OCI-LY3 (cell line): Measurements from ENCODE around the gene STEEP1.

ENCODE experiments used
- H2AFZ ChIP-seq: fragments of 200-600, 300-600 bp; shearing (Covaris generic); 2 replicates; pipeline ENCODE4 v1.6.0; 2014; ENCODE audit warnings: antibody characterized with exemption, low read depth, low read length
- H3K27ac ChIP-seq: fragments of 200-600, 300-600 bp; sonication (generic); 2 replicates; pipeline ENCODE4 v1.5.1; 2014; ENCODE audit warnings: mild to moderate bottlenecking, low read length, moderate library complexity, mixed read lengths
- H3K27me3 ChIP-seq: fragments of 200-600, 300-600 bp; sonication (generic); 2 replicates; pipeline ENCODE4 v1.6.1; 2014; ENCODE audit warnings: low read depth, low read length, mixed read lengths
- H3K36me3 ChIP-seq: fragments of 200-600, 300-600 bp; sonication (generic); replicated peaks from 2 replicates; pipeline ENCODE3; 2014; ENCODE audit warnings: low read depth, low read length, mixed read lengths
- H3K4me1 ChIP-seq: fragments of 300-600, 200-600 bp; sonication (generic); 2 replicates; pipeline ENCODE4 v1.6.1; 2014; ENCODE audit warnings: low read length, mixed read lengths
- H3K4me2 ChIP-seq: fragments of 200-600, 300-600 bp; sonication (generic); 2 replicates; pipeline ENCODE4 v1.6.1; 2014; ENCODE audit warnings: low read length, mixed read lengths
- H3K4me3 ChIP-seq: fragments of 300-600, 200-600 bp; sonication (generic); 2 replicates; pipeline ENCODE4 v1.5.1; 2014; ENCODE audit warnings: antibody characterized with exemption, mild to moderate bottlenecking, low read length, moderate library complexity
- H3K79me2 ChIP-seq: fragments of 300-600, 200-600 bp; shearing (Covaris generic); 2 replicates; pipeline ENCODE4 v1.6.1; 2014; ENCODE audit warnings: mild to moderate bottlenecking, low read length, mixed read lengths
- H3K9ac ChIP-seq: fragments of 300-600, 200-600 bp; shearing (Covaris generic); 2 replicates; pipeline ENCODE4 v1.6.0; 2014; ENCODE audit warnings: mild to moderate bottlenecking, low read length, moderate library complexity
- H3K9me3 ChIP-seq: fragments of 200-600, 300-600 bp; shearing (Covaris generic); 2 replicates; pipeline ENCODE4 v1.6.1; 2014; ENCODE audit warnings: low read length, mixed read lengths; ENCODE audit not compliant: insufficient read depth
- H4K20me1 ChIP-seq: fragments of 200-600, 300-600 bp; sonication (generic); 2 replicates; pipeline ENCODE4 v1.6.1; 2016; ENCODE audit warnings: low read length, mixed read lengths; ENCODE audit not compliant: insufficient read depth
- EZH2phosphoT487 ChIP-seq: fragments of 200-600 bp; shearing (Covaris generic); IDR thresholded peaks from 2 replicates; pipeline ENCODE4 v1.6.1; 2018; ENCODE audit warnings: antibody characterized with exemption, mixed run types, low read depth
- TF ChIP-seq, protein P1 (sequence below): fragments of 200-600, 300-600 bp; sonication (generic); IDR thresholded peaks from 2 replicates; pipeline ENCODE4 v1.5.1; 2014; ENCODE audit warnings: antibody characterized with exemption, low read length, low read depth

Gene STEEP1

GRCh38 chrX:119565107-119565663 lies at the start of gene STEEP1:
TSS of gene STEEP1 (minus strand) at chrX:119565409. CDS start at chrX:119565355, 54 bp downstream.
- Histone ChIP-seq H3K9me3 (no peaks in the 10 kb centered on the region), H3K9ac (peak within 1 kb of the TSS; percentile 76), H3K36me3 (no peaks in the 10 kb centered on the region), H3K4me3 (peak within 1 kb of the TSS; percentile 95), H3K4me2 (peak within 1 kb of the TSS; percentile 86), H3K4me1 (peaks cover 3% of the 10 kb centered on the region; the same call in 1 of the 2 replicates), H4K20me1 (no peaks in the 10 kb centered on the region), H3K27ac (no peak within 1 kb of the TSS), H3K79me2 (peaks cover 16% of the 10 kb centered on the region), H2AFZ (no peak within 1 kb of the TSS), H3K27me3 (no peaks in the 10 kb centered on the region)
- TF ChIP-seq, protein P1, sequence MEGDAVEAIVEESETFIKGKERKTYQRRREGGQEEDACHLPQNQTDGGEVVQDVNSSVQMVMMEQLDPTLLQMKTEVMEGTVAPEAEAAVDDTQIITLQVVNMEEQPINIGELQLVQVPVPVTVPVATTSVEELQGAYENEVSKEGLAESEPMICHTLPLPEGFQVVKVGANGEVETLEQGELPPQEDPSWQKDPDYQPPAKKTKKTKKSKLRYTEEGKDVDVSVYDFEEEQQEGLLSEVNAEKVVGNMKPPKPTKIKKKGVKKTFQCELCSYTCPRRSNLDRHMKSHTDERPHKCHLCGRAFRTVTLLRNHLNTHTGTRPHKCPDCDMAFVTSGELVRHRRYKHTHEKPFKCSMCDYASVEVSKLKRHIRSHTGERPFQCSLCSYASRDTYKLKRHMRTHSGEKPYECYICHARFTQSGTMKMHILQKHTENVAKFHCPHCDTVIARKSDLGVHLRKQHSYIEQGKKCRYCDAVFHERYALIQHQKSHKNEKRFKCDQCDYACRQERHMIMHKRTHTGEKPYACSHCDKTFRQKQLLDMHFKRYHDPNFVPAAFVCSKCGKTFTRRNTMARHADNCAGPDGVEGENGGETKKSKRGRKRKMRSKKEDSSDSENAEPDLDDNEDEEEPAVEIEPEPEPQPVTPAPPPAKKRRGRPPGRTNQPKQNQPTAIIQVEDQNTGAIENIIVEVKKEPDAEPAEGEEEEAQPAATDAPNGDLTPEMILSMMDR: no peak

DNA sequence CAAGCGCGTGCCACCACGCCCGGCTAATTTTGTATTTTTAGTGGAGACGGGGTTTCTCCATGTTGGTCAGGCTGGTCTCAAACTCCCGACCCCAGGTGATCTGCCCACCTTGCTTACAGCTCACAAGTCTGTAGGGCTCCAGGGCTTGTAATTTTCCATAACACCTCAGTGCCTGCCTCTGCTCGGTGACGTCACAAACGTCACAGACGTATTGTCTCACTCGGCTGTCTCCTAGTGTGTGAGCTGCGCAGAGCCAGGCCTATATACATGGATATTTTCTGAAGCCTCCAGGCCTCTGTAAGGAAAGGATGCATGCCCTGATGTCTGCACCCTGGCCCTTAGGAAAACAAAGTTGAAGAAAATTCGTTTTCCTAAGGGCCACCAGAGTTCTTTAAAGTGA lies 49.6 kb upstream of the STEEP1 start:
- no peak overlapping the region for H3K9ac ChIP-seq
- no peak overlapping the region for H3K27ac ChIP-seq
- no peaks in the 10 kb centered on the region for H3K36me3 ChIP-seq

DNA sequence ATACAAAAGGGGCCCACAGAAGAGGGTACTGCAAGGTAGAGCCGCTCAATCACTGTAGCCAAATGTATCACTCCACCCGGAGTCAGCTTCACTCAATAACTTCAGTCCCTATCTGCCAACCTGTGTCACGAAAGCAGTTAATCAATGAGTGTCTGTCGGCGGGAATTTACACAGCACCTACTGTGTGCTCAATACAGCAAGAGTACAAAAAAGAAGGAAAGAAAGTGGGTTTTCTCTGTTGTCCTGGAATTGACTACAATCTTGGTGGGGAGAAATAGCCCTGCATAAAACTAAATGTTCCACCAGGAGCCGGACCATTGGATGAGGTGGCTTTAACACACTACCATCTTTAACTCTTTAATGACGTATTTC lies 41.8 kb upstream of the STEEP1 start:
- peaks cover 11% of the 10 kb centered on the region for H3K36me3 ChIP-seq
- no peaks in the 10 kb centered on the region for H3K9me3 ChIP-seq
- peaks cover 31% of the 10 kb centered on the region for H4K20me1 ChIP-seq
- H3K4me1 ChIP-seq: peaks cover 35% of the 10 kb centered on the region
- H2AFZ ChIP-seq: peak overlapping the region; percentile 84
- peak overlapping the region; percentile 77 for H3K27ac ChIP-seq
- H3K79me2 ChIP-seq: peaks cover 43% of the 10 kb centered on the region
- H3K9ac ChIP-seq: peak overlapping the region; percentile 100
- H3K4me3 ChIP-seq: peak overlapping the region; percentile 99
- H3K27me3 ChIP-seq: 0 out of 2 replicates have a peak, but pooled peaks cover 9% of the 10 kb centered on the region
- TF ChIP-seq, protein P1: no peak
- no peak for TF ChIP-seq EZH2phosphoT487
- H3K4me2 ChIP-seq: peak overlapping the region; percentile 93

More for the DNA sequence above, 49.6 kb upstream of the STEEP1 start:
- peaks cover 36% of the 10 kb centered on the region for H3K4me1 ChIP-seq
- H3K4me2 ChIP-seq: no peak overlapping the region
- no peak for TF ChIP-seq EZH2phosphoT487
- TF ChIP-seq, protein P1: no peak
- no peaks in the 10 kb centered on the region for H4K20me1 ChIP-seq
- H3K9me3 ChIP-seq: no peaks in the 10 kb centered on the region
- H3K79me2 ChIP-seq: no peaks in the 10 kb centered on the region
- H2AFZ ChIP-seq: no peak overlapping the region
- H3K4me3 ChIP-seq: no peak overlapping the region
- H3K27me3 ChIP-seq: no peaks in the 10 kb centered on the region

- H4K20me1 ChIP-seq: peaks cover 34% of the 10 kb centered on the region
- TF ChIP-seq, protein P1: no peak
- TF ChIP-seq EZH2phosphoT487: no peak
- peaks cover 48% of the 10 kb centered on the region for H3K79me2 ChIP-seq
- H3K4me1 ChIP-seq: peaks cover 37% of the 10 kb centered on the region
- peaks cover 11% of the 10 kb centered on the region for H3K36me3 ChIP-seq
- peak within 1 kb of the TSS; percentile 100 for H3K9ac ChIP-seq
- no peaks in the 10 kb centered on the region for H3K9me3 ChIP-seq
- H3K27ac ChIP-seq: peak within 1 kb of the TSS; percentile 77
- peak within 1 kb of the TSS; percentile 84 for H2AFZ ChIP-seq
- H3K4me3 ChIP-seq: peak within 1 kb of the TSS; percentile 99
- 0 out of 2 replicates have a peak, but pooled peaks cover 9% of the 10 kb centered on the region for H3K27me3 ChIP-seq
- peak within 1 kb of the TSS; percentile 93 for H3K4me2 ChIP-seq
Measured at GRCh38 chrX:119606280-119607017, 41.2 kb upstream of the STEEP1 start, which contains the start of gene NKRF. TSS of gene NKRF (minus strand) at chrX:119606424.
